ENCODE results near the gene BBS2.

The BBS2 gene, protein sequence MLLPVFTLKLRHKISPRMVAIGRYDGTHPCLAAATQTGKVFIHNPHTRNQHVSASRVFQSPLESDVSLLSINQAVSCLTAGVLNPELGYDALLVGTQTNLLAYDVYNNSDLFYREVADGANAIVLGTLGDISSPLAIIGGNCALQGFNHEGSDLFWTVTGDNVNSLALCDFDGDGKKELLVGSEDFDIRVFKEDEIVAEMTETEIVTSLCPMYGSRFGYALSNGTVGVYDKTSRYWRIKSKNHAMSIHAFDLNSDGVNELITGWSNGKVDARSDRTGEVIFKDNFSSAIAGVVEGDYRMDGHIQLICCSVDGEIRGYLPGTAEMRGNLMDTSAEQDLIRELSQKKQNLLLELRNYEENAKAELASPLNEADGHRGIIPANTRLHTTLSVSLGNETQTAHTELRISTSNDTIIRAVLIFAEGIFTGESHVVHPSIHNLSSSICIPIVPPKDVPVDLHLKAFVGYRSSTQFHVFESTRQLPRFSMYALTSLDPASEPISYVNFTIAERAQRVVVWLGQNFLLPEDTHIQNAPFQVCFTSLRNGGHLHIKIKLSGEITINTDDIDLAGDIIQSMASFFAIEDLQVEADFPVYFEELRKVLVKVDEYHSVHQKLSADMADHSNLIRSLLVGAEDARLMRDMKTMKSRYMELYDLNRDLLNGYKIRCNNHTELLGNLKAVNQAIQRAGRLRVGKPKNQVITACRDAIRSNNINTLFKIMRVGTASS

DNA sequence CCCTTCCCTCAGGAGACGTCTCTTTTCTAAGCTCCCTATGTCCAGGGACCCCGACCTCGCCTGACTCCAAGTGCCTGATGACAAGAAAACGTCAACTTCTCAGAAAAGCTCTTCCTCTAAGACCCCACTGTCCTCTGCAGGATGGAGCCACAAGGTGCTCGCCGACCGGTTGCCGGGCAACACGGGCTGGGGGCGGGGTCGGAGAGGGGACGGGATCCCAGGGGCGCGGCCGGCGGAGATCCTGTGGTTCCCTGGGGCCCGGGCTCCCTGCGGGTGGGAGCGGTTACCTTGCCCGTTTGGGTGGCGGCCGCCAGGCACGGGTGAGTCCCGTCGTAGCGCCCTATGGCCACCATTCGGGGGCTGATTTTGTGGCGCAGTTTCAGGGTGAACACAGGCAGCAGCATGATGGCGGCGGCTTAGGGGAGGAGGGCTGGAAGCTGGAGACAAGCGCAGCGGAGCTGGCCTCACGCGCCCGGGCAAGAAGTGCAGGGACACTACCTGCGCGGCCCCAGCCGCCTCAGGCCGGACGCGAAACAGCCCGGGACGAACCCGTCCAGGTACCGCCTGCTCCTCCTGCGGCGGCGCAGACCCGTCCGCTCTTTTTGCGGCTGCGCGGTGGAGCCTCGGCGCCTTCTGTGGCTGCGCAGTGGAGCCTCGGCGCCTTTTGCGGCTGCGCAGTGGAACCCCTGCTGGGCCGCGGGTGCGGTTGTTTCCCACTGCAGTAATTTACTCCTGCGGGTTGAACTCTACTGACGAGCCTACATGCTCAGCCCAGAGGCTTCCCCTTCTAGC lies at the start of gene BBS2:
Gene BBS2 (minus strand): TSS at position 566 of the 792 bp plus-strand sequence. CDS start 162 bp downstream, at position 404.
- peak; percentile 93 for DNase-seq

DNA sequence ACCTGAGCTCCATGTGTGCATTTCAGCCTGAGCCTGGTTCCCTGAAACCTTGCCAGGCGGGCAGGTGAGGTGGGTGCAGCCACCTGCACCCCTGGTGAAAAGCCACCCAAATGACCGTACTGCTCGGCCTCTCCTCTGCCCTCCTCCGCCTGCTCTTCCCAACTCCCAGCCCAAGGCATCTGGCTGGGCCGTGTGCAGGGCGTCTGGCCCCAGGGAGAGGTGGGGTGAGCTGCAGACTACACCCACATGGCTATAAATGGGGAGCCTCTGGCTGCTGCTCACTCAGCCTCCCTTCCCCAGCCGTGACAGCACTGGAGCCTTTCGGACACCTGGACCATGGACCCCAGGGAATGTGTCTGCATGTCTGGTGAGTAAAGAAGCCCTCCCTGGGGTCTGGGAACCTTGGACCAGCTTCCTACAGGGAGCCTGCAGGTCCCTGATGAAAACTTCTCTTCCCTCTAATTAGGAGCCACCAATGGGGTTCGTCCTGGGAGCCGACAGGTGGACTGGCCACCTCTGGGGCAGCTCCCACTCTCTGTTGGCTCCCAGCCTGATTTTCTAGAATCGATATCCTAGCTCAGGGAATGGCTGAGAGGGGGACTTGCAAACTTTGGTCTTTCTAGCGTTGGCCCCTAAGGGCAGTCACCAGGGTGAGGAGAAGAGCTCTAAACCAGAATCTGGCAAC lies 45.1 kb upstream of the BBS2 start, which contains the start of gene MT4:
Gene MT4 (plus strand): TSS at position 281 of the 685 bp plus-strand sequence. CDS start 56 bp downstream, at position 337.
- no peak for DNase-seq

DNA sequence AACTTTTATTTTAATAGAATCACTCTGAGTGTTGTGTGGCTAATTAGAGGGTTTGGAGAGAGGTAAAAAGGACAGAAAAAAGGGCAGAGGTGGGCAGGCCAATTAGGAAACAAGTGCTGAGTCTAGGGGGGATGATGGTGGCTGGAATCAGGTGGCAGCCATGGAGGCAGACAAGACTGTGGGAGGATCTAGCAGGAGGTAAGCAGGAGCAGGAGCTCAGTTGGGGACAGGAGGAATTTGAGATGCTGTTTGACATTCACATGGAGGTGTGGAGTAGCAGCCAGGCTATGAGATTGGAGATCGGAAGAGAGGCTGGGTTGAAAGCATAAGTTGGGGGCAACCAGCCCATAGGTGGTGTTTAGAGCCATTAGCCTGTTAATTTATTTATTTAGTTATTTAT lies 41.3 kb upstream of the BBS2 start:
- no peak for DNase-seq

DNA sequence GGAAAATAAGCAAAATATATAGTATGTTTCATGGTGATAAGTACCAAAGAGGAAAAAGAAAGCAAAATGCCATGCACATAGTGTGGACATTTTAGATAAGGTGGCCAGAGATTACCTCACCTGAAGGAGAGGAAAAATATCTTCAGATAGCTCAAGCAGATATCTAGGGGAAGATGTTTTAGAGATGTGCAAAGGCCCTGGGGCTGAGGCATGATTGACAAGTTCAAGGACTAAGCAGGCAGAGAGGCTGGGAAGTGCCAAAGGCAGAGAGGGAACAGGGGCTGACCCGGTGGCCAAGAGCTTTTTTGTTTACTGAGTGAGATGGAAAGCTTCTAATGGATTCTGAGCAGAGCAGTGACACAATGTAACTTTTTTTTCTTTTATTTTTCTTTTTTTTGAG lies 40.6 kb upstream of the BBS2 start:
- DNase-seq, result no peak

DNA sequence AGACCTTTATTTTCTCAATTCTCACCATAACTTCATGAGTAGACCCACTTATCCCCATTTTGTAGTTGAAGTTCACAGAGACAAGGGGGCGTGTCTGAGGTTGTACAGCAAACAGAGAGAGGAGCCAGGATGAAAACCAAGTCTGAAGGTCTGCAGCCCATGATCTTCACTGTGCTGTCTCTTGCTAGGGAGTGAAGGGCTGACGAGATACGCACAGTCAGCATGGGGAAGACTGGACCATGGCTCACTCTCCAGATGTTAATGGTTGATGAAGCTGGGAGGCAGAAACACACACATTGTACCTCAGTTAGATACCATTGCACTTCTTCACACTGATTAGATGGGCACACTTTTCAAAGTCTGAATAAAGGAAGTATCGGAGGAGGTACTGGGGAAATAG lies 39.3 kb upstream of the BBS2 start:
- DNase-seq, result no peak

DNA sequence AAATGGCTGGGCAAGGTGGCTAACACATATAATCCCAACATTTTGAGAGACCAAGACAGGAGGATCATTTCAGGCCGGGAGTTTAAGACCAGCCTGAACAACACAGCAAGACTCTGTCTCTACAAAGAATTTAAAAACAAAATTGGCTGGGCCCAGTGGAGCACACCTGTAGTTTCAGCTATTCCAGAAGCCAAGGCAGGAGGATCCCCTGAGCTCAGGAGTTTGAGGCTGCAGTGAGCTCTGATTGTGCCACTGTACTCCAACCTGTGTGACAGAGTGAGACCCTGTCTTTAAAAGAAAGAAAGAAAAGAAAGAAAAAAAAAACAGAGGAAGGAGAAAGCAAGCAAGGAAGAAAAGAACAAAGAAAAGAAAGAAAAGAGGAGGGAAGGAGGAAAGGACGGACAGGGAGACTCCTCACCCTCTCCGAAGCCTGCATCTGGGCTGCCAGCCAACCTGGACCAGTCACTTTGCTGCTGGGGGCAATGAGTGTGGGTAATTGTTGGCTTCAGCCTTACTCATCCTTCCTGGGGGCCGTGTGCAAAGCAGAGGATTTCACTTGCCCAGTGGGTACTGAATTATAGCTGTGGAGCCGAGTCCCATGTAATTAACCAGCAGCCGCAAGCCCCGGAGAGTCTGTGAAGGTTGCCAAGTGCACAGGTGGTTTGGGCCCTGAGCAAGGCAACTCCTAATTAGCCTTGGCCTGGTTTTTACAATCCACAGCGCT lies 38.4 kb upstream of the BBS2 start:
- DNase-seq, result no peak

DNA sequence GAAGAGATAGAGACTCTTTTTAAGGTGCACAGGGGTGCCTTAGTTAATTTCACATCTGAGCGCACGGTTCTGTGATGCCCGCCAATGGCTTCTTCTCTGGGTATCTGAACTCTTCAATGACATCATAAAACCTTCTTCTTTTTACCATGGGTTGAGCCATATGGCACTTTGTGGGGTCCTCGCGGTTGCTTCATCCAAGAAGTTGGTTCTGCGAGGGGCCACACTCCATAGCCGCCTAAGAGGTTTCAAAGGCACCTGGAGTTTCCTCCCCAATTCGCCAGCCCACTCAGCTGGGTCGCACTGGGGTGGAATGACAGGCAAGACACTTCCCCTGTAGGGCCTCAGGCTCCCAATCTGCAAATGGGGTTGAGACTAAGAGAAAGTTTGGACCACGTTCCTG lies 34.6 kb upstream of the BBS2 start:
- no peak for DNase-seq

DNA sequence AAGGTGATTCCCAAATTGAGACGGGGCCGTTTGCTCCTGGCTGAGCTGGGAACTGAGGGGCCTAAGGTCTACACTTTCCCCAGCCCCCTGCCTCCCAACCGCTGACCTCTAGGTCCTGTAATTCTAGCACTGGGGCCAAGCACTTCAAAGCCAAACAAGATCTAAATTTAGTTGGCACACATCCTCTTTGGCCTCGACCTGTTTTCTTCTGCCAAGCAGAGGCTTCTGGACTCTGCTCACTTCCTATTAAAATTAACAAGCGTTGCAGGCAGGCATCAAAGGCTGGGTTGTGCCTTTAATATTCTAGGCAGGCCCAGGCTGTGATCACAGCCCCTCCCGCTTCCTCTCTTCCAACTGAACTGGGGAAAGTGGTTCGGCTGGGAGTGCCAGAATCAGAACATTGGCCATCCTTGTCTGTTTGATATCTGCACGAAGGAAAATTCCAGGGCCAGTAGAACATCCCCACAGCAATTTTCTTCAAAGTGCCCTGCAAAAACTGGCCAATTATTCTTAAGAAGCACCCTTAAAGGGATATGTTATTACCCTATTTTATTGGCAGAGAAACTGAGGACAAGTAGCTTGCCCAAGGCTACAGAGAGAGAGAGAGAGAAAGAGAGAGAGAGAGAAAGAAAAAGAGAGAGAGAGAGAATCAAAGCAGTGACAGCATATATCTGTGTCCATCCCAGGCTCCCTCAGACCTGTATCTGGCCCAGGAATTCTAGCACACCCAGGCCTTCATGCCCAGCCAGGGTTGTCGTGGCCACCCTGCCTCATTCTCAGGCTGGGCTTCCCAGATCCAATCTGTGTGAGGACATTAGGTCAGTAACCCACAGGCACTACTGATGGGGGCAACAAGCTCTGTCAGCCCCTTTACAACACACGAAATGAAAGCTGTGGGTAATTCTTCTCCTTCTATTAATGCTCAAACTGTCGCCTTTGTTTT lies 32.2 kb upstream of the BBS2 start:
- no peak for DNase-seq

DNA sequence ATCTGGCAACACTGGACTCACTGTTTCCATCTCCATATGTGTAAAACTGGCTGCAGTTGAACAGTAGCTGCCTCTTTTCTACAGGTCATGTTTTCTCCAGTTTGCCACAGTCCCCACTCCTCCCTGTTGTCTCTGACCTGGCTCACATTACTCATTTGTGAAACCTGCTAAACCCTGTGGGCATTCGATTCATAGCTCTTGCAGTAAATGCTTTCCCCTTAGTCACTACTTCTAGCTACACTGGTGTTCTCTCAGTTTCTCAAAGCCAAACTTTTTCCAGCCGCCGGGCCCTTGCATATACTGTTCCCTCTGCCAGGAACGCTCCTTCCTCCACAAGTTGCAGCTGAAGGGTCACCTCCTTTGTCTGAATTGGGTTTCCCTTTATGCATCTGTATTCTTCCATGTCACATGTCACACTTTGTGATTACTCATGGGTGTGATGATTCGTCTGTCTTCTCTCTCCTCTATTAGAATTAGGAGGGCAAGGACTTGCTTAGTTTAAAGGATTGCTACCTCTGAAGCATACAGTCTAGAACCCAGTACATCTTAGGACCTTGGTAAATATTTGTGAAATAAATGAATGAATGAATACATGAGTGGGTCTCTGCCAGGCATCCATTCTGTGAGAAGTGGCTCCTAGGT lies 30.0 kb upstream of the BBS2 start:
- no peak for DNase-seq

DNA sequence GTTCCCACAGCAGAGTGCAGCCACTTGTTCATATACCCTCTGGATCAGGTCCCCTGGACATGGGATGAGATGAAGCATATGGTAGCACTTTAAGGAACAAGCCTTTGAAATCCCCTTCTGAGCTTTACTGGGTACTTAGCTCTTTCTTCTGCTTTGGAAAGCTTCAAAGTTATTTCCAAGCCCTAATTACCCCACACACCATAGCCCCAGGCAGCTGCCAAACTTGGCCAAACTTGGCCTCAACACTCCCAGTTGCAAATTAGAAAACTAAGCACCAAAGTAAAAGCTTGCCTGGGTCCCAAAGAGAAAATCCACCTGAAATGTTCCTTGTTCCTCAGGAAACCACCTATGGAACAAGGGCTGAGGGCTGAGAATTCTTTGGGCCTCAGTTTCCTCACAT lies 29.3 kb upstream of the BBS2 start:
- DNase-seq, result no peak

DNA sequence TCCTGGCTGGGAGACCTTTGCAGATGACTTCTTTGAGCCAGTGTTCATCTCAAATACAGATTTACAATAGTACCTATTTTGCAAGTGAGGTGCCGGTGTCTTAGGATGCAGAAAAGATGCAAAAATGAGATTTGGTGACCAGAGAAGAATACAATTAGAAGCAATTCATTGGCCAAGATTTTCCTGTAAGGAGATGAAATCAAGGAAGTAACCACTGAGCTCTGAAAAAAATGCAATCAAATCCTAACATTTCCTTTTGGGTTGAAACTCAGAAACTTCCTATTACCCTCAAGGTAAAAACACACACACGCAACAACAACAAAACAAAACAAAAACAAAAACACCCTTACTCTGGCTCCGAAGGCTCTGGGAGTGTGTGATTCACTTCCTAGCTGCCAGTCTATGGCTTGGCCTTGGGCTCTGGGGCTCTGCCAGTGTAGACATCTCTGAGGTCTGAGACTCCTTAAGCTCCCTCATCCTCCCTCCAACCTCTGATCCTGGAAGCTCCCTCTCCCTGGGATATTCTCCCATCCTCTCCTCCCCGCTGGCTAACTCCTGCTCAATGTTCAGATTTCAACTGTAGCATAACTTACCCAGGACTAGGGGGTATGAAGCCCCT lies 28.2 kb upstream of the BBS2 start:
- no peak for DNase-seq

DNA sequence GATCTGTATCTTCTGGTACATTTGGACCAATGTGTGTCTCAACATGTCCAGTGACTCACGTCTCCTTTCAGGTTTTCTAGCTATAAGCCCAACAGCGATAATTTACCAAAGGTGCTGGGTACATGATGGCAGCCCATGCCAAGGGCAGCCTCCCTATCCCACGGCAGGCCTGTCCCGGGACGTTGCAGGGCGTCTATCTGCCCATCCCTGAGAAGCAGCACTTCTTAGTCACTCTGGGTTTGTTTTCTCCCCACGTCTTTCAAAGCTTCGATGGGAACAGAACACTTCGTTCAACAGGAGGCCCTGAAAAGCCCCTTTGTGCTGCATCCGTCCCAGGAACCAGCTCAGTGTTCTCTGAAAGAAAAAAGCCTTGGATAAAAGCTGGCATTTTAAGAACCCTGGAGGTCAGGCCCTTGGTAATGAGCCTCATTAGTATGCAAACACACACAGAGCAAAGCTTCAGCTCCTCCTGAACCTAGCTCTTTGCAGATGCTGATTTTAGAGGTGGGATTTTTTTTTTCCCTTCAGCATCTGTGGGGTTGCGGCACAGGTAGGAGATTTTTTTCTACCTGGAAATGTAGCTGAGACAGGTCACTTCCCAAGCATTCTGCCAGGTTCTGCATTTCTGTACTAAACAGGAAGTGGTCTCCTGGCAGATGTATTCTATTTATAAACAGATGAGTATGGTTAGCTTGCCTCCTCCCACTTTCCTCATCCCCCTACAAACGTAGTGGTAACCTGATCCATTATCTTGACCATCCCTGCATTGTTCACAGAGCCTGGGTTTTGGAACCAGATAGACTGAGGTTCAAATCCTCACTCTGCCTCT lies 27.5 kb upstream of the BBS2 start:
- no peak for DNase-seq

DNA sequence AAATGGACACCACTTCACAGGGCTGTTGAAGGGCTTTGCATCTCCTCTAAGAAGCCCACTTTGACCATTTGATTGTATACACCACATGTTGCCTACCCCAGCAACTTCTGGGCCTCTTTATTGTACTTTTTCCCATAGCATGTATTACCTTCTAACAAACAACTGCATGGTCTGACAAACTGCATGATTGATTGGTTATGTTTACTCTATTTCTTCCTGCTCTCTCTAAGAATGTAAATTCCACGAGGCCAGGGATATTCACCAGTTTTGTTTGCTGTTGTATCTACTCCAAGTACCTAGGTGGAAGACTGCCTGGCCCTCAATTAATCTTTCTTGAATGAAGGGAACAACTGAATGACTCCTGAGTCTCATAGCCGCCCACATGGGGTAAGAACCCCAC lies 22.2 kb upstream of the BBS2 start:
- DNase-seq, result no peak

DNA sequence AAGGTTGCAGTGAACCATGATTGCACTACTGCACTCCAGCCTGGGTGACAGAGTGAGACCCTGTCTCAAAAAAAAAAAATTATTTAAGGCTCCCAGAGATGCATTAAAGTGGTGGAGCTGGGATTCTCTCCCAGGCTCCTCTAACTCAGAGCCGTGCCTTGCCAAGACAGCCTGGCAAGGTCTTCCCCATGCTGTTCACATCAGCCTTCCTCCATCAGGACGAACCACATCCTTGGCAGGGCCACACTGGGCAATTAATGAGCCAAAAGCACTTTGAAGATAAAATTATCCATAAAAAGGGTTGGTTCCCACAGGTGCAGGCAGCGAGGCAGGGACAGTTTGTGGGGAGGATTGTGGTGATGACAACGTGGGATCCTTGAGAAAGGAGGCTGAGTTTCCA lies 19.8 kb upstream of the BBS2 start:
- DNase-seq, result no peak

DNA sequence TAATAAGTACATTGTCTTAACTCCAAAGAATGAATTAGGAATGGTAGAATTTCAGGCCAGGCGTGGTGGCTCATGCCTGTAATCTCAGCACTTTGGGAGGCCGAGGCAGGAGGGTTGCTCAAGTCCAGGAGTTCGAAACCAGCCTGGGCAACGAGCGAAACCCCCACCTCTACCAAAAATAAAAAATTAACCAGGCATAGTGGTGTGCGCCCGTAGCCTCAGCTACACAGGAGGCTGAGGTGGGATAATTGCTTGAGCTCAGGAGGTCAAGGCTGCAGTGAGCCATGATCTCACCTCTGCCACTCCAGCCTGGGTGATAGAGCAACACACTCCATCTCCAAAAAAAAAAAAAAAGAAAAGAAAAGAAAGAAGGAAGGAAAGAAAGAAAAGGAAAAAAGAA lies 18.5 kb upstream of the BBS2 start:
- no peak for DNase-seq

DNA sequence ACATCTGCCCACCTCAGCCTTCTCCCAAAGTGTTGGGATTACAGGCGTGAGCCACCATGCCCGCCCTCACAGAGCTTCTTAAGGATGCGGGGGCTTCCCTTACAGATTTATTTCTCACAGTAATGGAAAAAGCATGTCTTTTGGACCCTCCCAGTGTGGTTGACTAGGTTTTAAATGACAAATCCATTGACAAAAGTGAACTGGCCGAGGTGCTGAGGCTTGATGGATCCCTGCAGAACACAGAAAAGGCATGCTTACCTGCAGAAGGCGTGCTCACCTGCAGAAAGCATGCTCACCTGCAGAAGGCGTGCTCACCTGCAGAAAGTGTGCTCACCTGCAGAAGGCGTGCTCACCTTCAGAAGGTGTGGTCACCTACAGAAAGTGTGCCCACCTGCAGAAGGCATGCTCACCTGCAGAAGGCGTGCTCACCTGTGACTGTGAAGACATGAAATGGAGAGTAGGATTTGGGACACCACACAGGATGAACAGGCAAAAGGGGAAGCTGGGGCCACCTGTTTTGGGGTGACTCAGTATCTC lies 15.1 kb upstream of the BBS2 start:
- no peak for DNase-seq

DNA sequence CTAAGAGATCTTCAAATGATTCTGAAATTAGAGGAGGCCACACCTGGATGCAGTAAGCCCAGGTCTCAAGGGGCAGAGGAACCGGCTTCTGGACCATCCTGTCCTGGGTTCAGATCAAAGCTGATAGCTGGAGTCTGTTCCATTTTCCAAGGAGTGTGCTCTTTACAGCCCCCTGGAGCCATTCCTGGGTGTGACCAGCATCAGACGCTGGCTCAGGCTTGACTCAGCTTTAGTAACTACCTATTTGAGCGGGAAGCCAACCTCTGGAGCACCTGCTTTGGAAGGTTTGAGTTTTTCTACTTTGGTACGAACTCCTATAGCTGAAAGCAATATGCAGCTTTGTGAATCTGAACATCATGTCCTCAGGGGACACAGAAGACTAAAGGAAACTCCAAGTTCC lies 12.9 kb upstream of the BBS2 start:
- DNase-seq, result no peak

DNA sequence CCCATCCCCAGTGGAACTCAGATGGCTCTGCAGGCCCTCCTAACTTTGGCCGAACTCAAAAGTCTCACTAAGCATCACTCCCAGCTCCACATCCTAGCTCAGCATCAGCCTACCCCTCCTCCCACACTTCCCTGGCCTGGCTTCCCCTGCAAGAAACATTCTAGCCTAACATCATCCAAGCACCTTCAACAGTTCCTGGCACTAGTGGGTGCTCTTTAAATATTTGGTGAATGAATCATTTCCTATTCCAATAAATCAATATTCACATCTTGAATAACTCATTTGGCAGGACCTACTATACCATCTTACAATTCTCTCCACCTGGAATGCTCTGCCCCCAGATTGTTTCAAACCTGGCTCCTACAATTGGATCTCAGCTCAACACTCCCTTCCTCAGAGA lies 11.0 kb upstream of the BBS2 start:
- DNase-seq, result no peak

DNA sequence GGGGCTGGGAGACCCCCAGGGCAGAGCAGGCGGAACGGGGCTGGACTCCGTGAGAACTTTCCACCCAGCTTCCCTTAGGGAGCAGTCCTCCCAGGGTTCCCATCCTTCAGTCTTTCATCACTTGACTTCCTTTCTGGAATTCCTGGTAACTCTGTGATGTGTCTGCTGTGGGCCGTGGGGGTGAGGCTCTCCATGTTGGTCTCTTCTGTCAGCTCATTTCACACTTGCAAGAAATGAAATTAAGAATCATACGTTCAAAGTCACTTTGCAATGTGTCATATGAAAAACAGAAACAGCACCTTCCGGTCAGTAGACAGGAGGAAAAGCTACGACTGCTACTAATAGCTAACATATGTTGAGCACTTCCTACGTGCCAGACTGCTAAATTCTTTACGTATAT lies 5.4 kb upstream of the BBS2 start:
- no peak for DNase-seq
